ENCODE data around the gene PCYT1B.

DNA sequence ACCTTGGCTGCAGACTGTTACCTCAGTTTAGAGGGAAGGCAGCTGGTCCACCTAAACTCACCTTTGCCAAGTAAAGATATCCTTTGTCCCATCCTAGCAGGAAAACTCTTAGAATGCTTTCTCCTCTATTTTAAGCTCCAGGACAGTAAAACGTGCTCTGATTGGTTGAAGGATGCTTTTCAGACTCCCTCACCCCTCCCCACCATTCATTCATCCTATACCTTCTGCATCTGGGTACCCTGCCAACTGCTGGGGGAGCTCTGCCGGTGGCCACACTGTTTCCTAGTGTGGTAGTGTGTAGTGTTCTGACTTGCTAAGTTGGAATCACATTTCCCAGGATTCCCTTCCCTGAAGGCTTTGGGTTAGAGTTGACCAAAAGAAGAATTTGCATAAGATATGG, 26.3 kb upstream of the PCYT1B start:
- TF ChIP-seq, protein P1, sequence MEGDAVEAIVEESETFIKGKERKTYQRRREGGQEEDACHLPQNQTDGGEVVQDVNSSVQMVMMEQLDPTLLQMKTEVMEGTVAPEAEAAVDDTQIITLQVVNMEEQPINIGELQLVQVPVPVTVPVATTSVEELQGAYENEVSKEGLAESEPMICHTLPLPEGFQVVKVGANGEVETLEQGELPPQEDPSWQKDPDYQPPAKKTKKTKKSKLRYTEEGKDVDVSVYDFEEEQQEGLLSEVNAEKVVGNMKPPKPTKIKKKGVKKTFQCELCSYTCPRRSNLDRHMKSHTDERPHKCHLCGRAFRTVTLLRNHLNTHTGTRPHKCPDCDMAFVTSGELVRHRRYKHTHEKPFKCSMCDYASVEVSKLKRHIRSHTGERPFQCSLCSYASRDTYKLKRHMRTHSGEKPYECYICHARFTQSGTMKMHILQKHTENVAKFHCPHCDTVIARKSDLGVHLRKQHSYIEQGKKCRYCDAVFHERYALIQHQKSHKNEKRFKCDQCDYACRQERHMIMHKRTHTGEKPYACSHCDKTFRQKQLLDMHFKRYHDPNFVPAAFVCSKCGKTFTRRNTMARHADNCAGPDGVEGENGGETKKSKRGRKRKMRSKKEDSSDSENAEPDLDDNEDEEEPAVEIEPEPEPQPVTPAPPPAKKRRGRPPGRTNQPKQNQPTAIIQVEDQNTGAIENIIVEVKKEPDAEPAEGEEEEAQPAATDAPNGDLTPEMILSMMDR (IDR thresholded peaks at IDR 0.05 in 4 of 5, conservative IDR thresholded peaks at IDR 0.05 in 1 of 5), result no peak
- TF ChIP-seq POLR2A (IDR thresholded peaks at IDR 0.05), result no peak

Data from gastrocnemius medialis (tissue), 4 donors.